ENCODE measurements around the gene ANKRD35.

GRCh38 chr1:145847827-145848226 is 37.8 kb downstream of the ANKRD35 start:
- no peak for TF ChIP-seq CTCF (IDR thresholded peaks at IDR 0.05; ENCODE audit: low read depth, low read length, poor library complexity, severe bottlenecking)
- no peak for TF ChIP-seq EZH2phosphoT487 (IDR thresholded peaks at IDR 0.05; ENCODE audit: borderline replicate concordance, low read length)
